GM23248 (cell line): ENCODE data around the gene PPP1R9B. TPM values are rescaled to one million over a fixed set of nuclear protein-coding genes. Genes with fewer than 3 reads are reported as not detected.
A peak's percentile ranks its signal among the peaks of the same experiment; 100 is the strongest.

Source experiments
- DNase-seq: peaks from one replicate; pipeline ENCODE4 v3.0.0-alpha.2; 2015
- H2AFZ ChIP-seq: fragments of 200-600 bp; sonication (generic); 2 replicates; pipeline ENCODE4 v1.6.1; 2016; ENCODE audit warnings: antibody characterized with exemption
- H3F3A ChIP-seq: fragments of 200-600 bp; sonication (generic); 2 replicates; pipeline ENCODE4 v1.6.1; 2016; ENCODE audit warnings: mild to moderate bottlenecking, antibody characterized with exemption, mixed run types; ENCODE audit not compliant: insufficient read depth
- H3K27ac ChIP-seq: fragments of 200-600 bp; sonication (generic); 2 replicates; pipeline ENCODE4 v1.5.1; 2016; ENCODE audit warnings: mild to moderate bottlenecking
- H3K27me3 ChIP-seq: fragments of 200-600 bp; sonication (generic); replicated peaks from 2 replicates; pipeline ENCODE4 v1.6.1; 2016; ENCODE audit warnings: mild to moderate bottlenecking; ENCODE audit not compliant: insufficient read depth
- H3K36me3 ChIP-seq: fragments of 200-600 bp; sonication (generic); 2 replicates; pipeline ENCODE4 v1.6.1; 2016; ENCODE audit warnings: low read depth, mild to moderate bottlenecking
- H3K4me1 ChIP-seq: fragments of 200-600 bp; sonication (generic); 2 replicates; pipeline ENCODE4 v1.6.1; 2016; ENCODE audit warnings: mild to moderate bottlenecking; ENCODE audit not compliant: insufficient read depth
- H3K4me2 ChIP-seq: fragments of 200-600 bp; sonication (generic); one replicate; pipeline ENCODE4 v1.6.1; 2016; ENCODE audit warnings: mild to moderate bottlenecking; ENCODE audit not compliant: unreplicated experiment
- H3K4me3 ChIP-seq: fragments of 200-600 bp; sonication (generic); 2 replicates; pipeline ENCODE4 v1.5.1; 2016; ENCODE audit warnings: mild to moderate bottlenecking
- H3K79me2 ChIP-seq: fragments of 200-600 bp; sonication (generic); 2 replicates; pipeline ENCODE4 v1.6.1; 2016; ENCODE audit warnings: mild to moderate bottlenecking; ENCODE audit not compliant: insufficient read depth
- H3K9ac ChIP-seq: fragments of 200-600 bp; sonication (generic); 2 replicates; pipeline ENCODE4 v1.6.1; 2016; ENCODE audit warnings: mild to moderate bottlenecking
- H3K9me2 ChIP-seq: fragments of 200-600 bp; sonication (generic); 2 replicates; pipeline ENCODE4 v1.6.1; 2016; ENCODE audit warnings: mixed run types, mild to moderate bottlenecking, moderate library complexity; ENCODE audit not compliant: insufficient read depth
- H3K9me3 ChIP-seq: fragments of 200-600 bp; sonication (generic); one replicate; pipeline ENCODE4 v1.6.1; 2017; ENCODE audit warnings: low read depth
- H4K20me1 ChIP-seq: fragments of 200-600 bp; sonication (generic); 2 replicates; pipeline ENCODE4 v1.6.0; 2016; ENCODE audit not compliant: insufficient read depth
- EZH2 ChIP-seq: fragments of 200-600 bp; sonication (generic); IDR thresholded peaks from 2 replicates; pipeline ENCODE4 v1.6.1; 2018; ENCODE audit warnings: antibody characterized with exemption, mild to moderate bottlenecking; ENCODE audit not compliant: insufficient read depth, poor library complexity, severe bottlenecking
- EZH2phosphoT487 ChIP-seq: fragments of 200-600 bp; sonication (generic); IDR thresholded peaks from 2 replicates; pipeline ENCODE4 v1.6.1; 2018; ENCODE audit warnings: antibody characterized with exemption, moderate library complexity, mild to moderate bottlenecking, low read depth; ENCODE audit not compliant: insufficient read depth
- WGBS, 2 experiments: methylation state at CpG; one replicate each; pipeline ENCODE4 v1.1.6; 2015 to 2017; ENCODE audit warnings: low lambda C conversion rate in 2 of 2, low coverage in 1 of 2; ENCODE audit errors: missing lambda C conversion rate in 2 of 2; 5-methylcytosine and 5-hydroxymethylcytosine counted together
- in situ Hi-C: fragments of 300-500 bp; cut with MboI; formaldehyde crosslinking; loops from 2 replicates; pipeline ENCODE4 v1.15.0; 2020
- polyA plus RNA-seq: library from polyadenylated mRNA; unstranded; fragments of >200 nt; fragmentation: Nextera tagmentation; extraction: Ambion mirVana; gene quantifications from 2 replicates; pipeline ENCODE4 v1.2.1, GENCODE V29; 2016
- total RNA-seq: library from RNA; depleted of rRNA; stranded (reverse); fragments of >200 nt; shearing (Covaris generic); gene quantifications from 2 replicates; pipeline ENCODE4 v1.2.3, GENCODE V29; 2014

PPP1R9B gene
- total and polyA plus RNA-seq, 2 experiments from 2014 or later: 2.3 to 69.4 TPM

GRCh38 chr17:50145532-50146229 is 4.8 kb downstream of the PPP1R9B start:
- Histone ChIP-seq H3K4me3 (peak overlapping the region; percentile 83; the same call in 1 of the 2 replicates), H3K9ac (peak overlapping the region; percentile 98; the same call in 1 of the 2 replicates), H3K79me2 (peaks cover 89% of the 10 kb centered on the region), H3K27me3 (no peaks in the 10 kb centered on the region), H3K9me2 (no peaks in the 10 kb centered on the region), H3K9me3 (no peaks in the 10 kb centered on the region), H3K36me3 (peaks cover 10% of the 10 kb centered on the region; the same call in 1 of the 2 replicates), H4K20me1 (peaks cover 4% of the 10 kb centered on the region; the same call in 1 of the 2 replicates), H3K4me1 (peaks cover 27% of the 10 kb centered on the region), H2AFZ (no peak overlapping the region), H3K27ac (no peak overlapping the region), H3F3A (no peaks in the 10 kb centered on the region), H3K4me2 (peak overlapping the region; percentile 81)
- 65 to 78% methylated on average over 7 to 11 of the region's 11 CpGs for WGBS, 2 experiments
- TF ChIP-seq EZH2 (no peak), EZH2phosphoT487 (no peak)
- no peak for DNase-seq
- in situ Hi-C loops: no loop called here

DNA sequence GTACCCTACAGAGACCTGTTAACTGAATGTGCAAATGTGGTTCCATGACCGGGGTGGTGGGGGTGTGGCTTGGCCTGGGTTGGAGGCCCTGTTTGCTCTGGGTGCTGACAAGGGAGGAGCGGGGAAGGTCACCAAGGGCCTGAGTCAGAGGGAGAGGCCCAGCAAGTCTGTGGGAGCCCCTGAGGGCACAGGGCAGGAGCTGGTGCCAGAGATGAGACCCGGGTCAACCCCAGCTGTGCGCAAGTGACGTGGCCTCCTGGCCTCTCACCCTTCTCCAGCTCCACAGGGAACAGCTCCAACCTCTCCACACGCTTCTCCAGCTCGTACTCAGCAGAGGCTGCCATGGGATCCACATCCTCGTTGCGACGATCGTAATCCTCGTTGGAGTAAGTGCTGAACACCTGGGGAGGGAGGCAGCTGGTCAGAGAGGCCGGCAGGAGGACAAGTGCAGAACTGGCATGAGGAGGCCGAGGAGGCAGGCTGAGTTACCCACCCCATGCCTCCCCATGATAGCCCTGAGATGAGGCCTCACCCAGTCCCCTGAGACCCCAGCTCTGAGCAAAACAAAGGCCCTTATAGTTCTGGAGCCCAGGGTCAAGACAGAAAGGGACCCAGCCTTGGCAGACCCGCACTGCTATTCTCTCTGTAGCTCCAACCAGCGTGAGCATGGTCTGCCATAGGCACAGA is 5.5 kb downstream of the PPP1R9B start:
- in situ Hi-C loops: no loop called here
- H3K9me3 ChIP-seq: no peaks in the 10 kb centered on the region
- H3K9me2 ChIP-seq: no peaks in the 10 kb centered on the region
- no peak for TF ChIP-seq EZH2phosphoT487
- TF ChIP-seq EZH2: no peak
- peaks cover 27% of the 10 kb centered on the region for H3K4me1 ChIP-seq
- H3F3A ChIP-seq: no peaks in the 10 kb centered on the region
- H3K79me2 ChIP-seq: peaks cover 82% of the 10 kb centered on the region
- no peak overlapping the region for H3K27ac ChIP-seq
- no peak overlapping the region for H3K9ac ChIP-seq
- H4K20me1 ChIP-seq: peaks cover 4% of the 10 kb centered on the region; the same call in 1 of the 2 replicates
- peaks cover 16% of the 10 kb centered on the region; the same call in 1 of the 2 replicates for H3K36me3 ChIP-seq
- no peak overlapping the region for H3K4me2 ChIP-seq
- H3K27me3 ChIP-seq: no peaks in the 10 kb centered on the region
- H3K4me3 ChIP-seq: no peak overlapping the region
- H2AFZ ChIP-seq: no peak overlapping the region
- no peak for DNase-seq
- WGBS, 2 experiments: 69 to 73% methylated on average over 16 of the region's 16 CpGs

GRCh38 chr17:50144355-50144754 is 6.1 kb downstream of the PPP1R9B start:
- in situ Hi-C loops: no loop called here
- no peak overlapping the region for H3K4me2 ChIP-seq
- no peak overlapping the region for H3K4me3 ChIP-seq
- H3K9me3 ChIP-seq: no peaks in the 10 kb centered on the region
- H3F3A ChIP-seq: no peaks in the 10 kb centered on the region
- H3K9me2 ChIP-seq: no peaks in the 10 kb centered on the region
- no peak overlapping the region for H3K9ac ChIP-seq
- 66 to 67% methylated on average over 6 of the region's 6 CpGs for WGBS, 2 experiments
- H3K27me3 ChIP-seq: no peaks in the 10 kb centered on the region
- H4K20me1 ChIP-seq: peaks cover 4% of the 10 kb centered on the region; the same call in 1 of the 2 replicates
- TF ChIP-seq EZH2 (no peak), EZH2phosphoT487 (no peak)
- peaks cover 79% of the 10 kb centered on the region for H3K79me2 ChIP-seq
- peaks cover 21% of the 10 kb centered on the region for H3K36me3 ChIP-seq
- H3K27ac ChIP-seq: no peak overlapping the region
- peaks cover 27% of the 10 kb centered on the region for H3K4me1 ChIP-seq
- no peak overlapping the region for H2AFZ ChIP-seq
- DNase-seq: no peak

DNA sequence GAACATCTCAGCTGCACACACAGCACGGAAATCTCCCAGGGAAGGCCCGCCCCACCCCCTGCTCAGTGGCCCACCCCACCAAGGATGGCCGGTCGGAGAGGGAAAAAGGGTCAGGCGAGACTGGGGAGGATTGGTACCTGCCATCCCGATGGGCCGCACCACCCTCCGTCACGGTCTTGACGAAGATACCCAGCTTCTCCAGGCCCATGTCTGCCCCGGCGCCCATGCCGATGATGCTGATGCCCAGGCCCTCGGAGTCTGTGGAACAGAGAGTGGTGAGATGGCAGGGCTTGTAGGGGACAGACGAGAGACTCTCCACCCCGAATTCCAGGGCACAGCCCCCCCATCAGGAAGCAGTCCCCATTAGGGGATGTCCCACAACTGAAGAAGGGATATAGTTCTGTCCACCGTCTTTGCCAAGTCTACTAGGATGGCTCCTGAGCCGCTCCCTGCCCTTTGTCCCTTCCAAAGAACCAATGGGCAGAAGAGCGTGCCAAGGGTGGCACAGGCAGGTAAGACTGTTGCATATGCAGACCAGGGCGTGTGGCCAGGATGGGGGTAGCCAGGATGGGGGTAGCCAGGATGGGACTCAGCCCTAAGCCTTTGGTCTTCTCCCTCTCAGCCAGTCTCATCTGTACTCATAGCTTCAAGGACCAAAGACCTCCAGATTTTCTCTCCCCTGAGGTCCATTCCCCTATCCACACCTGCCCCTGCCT is 6.9 kb downstream of the PPP1R9B start:
- Histone ChIP-seq H3K27me3 (no peaks in the 10 kb centered on the region), H3K9ac (no peak overlapping the region), H3K79me2 (peaks cover 81% of the 10 kb centered on the region), H4K20me1 (peaks cover 4% of the 10 kb centered on the region; the same call in 1 of the 2 replicates), H3K4me1 (peaks cover 27% of the 10 kb centered on the region), H2AFZ (no peak overlapping the region), H3K9me3 (no peaks in the 10 kb centered on the region), H3K36me3 (peaks cover 28% of the 10 kb centered on the region), H3K4me2 (no peak overlapping the region), H3K27ac (no peak overlapping the region), H3K4me3 (no peak overlapping the region), H3F3A (no peaks in the 10 kb centered on the region), H3K9me2 (no peaks in the 10 kb centered on the region)
- TF ChIP-seq EZH2phosphoT487 (no peak), EZH2 (no peak)
- in situ Hi-C loops: no loop called here
- DNase-seq: no peak
- 92 to 93% methylated on average over 16 to 20 of the region's 20 CpGs for WGBS, 2 experiments
